Neural progenitor cell (in vitro differentiated cells): ENCODE data around the gene SSBP3.

Source experiments
- CTCF ChIP-seq: fragments of 200-600 bp; sonication (generic); IDR thresholded peaks from 2 replicates; pipeline ENCODE4 v1.5.1; 2017; ENCODE audit warnings: antibody characterized with exemption, mild to moderate bottlenecking
- EZH2 ChIP-seq: fragments of 200-600 bp; sonication (generic); IDR thresholded peaks from 2 replicates; pipeline ENCODE4 v1.6.1; 2017; ENCODE audit warnings: antibody characterized with exemption, mild to moderate bottlenecking, moderate library complexity
- EZH2phosphoT487 ChIP-seq: fragments of 200-600 bp; sonication (generic); IDR thresholded peaks from 2 replicates; pipeline ENCODE4 v1.6.1; 2017; ENCODE audit warnings: antibody characterized with exemption

- TF ChIP-seq EZH2phosphoT487 (no peak), CTCF (no peak), EZH2 (no peak)
Observed at GRCh38 chr1:54341763-54342162, 64.4 kb downstream of the SSBP3 start.
